GM12878 (cell line): Measurements from ENCODE around the gene HIVEP3. TPM values are rescaled to one million over a fixed set of nuclear protein-coding genes. Genes with fewer than 3 reads are reported as not detected.

Experiments used
- ATAC-seq: fragments of 200-7000 bp; cut with Tn5 transposase; 3 replicates; pipeline ENCODE4 v1.9.1; 2020; ENCODE audit warnings: mild to moderate bottlenecking, moderate library complexity
- BruUV-seq: library from RNA; stranded (reverse); fragments of 400-500 nt; replicated peaks from 2 replicates; lab custom pipeline; 2021; lab: Mats Ljungman, UMichigan
- CTCF ChIA-PET: fragments of 300-600 bp; sonication (Branson Sonifier 250); formaldehyde crosslinking; extraction: SDS; loops from one replicate; lab custom pipeline; 2021; ENCODE audit warnings: inconsistent platforms; lab: Yijun Ruan, JAX
- POLR2A ChIA-PET: fragments of 350-600 bp; formaldehyde crosslinking; extraction: SDS; loops from one replicate; lab custom pipeline; 2021; ENCODE audit warnings: inconsistent platforms; lab: Charles Lee
- RAD21 ChIA-PET: fragments of 300-600 bp; sonication (Branson Sonifier 250); formaldehyde crosslinking; loops from one replicate; lab custom pipeline; 2023; ENCODE audit warnings: antibody characterized with exemption; ENCODE audit not compliant: unreplicated experiment; lab: Charles Lee
- SMC1A ChIA-PET: fragments of 300-600 bp; sonication (Branson Sonifier 250); formaldehyde crosslinking; loops from one replicate; lab custom pipeline; 2023; ENCODE audit not compliant: unreplicated experiment, uncharacterized antibody; lab: Charles Lee
- DNase-seq: peaks from one replicate; pipeline ENCODE4 v3.0.0-alpha.2; 2011; ENCODE audit warnings: low read depth, low spot score
- FAIRE-seq: peaks from 3 replicates; lab custom pipeline; 2011; peaks lifted over from hg19 to GRCh38; lab: Jason Lieb, UNC
- H2AFZ ChIP-seq: 2 replicates; pipeline ENCODE4 v1.6.0; 2011; ENCODE audit warnings: low read depth, low read length, control low read depth; ENCODE audit not compliant: control insufficient read depth
- H3K27ac ChIP-seq: 2 replicates; pipeline ENCODE4 v1.5.1; 2011; ENCODE audit warnings: control low read depth; ENCODE audit not compliant: control insufficient read depth, insufficient read depth
- H3K27me3 ChIP-seq, 2 experiments: replicated peaks in 1 of 2; 2 replicates each; pipeline versions ENCODE4 v1.6.0 to v1.6.1; 2011; ENCODE audit warnings: low read length in 1 of 2; ENCODE audit not compliant: control insufficient read depth in 2 of 2, insufficient read depth in 2 of 2
- H3K36me3 ChIP-seq, 2 experiments: 2 replicates each; pipeline ENCODE4 v1.5.1; 2011; ENCODE audit warnings: low read length in 1 of 2; ENCODE audit not compliant: control insufficient read depth in 2 of 2, insufficient read depth in 2 of 2
- H3K4me1 ChIP-seq: 2 replicates; pipeline ENCODE4 v1.6.1; 2011; ENCODE audit warnings: mild to moderate bottlenecking, low read length, moderate library complexity, mixed read lengths; ENCODE audit not compliant: control insufficient read depth, insufficient read depth
- H3K4me2 ChIP-seq: 2 replicates; pipeline ENCODE4 v1.6.0; 2011; ENCODE audit warnings: control low read depth; ENCODE audit not compliant: control insufficient read depth, insufficient read depth
- H3K4me3 ChIP-seq: fragments of 200-600 bp; sonication (generic); 2 replicates; pipeline ENCODE4 v1.5.1; 2016
- H3K79me2 ChIP-seq: 2 replicates; pipeline ENCODE4 v1.6.0; 2011; ENCODE audit warnings: low read length; ENCODE audit not compliant: control insufficient read depth, insufficient read depth
- H3K9ac ChIP-seq: 2 replicates; pipeline ENCODE4 v1.8.0; 2011; ENCODE audit warnings: low read length, control low read depth, mixed read lengths; ENCODE audit not compliant: control insufficient read depth, insufficient read depth
- H3K9me3 ChIP-seq: replicated peaks from 3 replicates; pipeline ENCODE4 v1.5.1; 2011; ENCODE audit warnings: mild to moderate bottlenecking, low read length; ENCODE audit not compliant: control insufficient read depth, insufficient read depth
- H4K20me1 ChIP-seq: 2 replicates; pipeline ENCODE4 v1.6.0; 2011; ENCODE audit not compliant: control insufficient read depth, insufficient read depth
- JUNB ChIP-seq: IDR thresholded peaks from 2 replicates; pipeline ENCODE4 v1.6.1; 2016; ENCODE audit warnings: antibody characterized with exemption, mild to moderate bottlenecking
- NR2F1 ChIP-seq: fragments of 450-650 bp; conservative IDR thresholded peaks from 2 replicates; pipeline ENCODE4 v1.6.1; 2017; ENCODE audit warnings: mild to moderate bottlenecking
- USF1 ChIP-seq: IDR thresholded peaks from 2 replicates; pipeline ENCODE4 v1.6.1; 2011; ENCODE audit warnings: borderline replicate concordance, low read depth, mild to moderate bottlenecking, moderate library complexity, mixed read lengths, low read length; ENCODE audit not compliant: insufficient read depth; ENCODE audit errors: extremely low read length
- WGBS: methylation state at CpG from one replicate; pipeline ENCODE4 v1.1.6; 2016; ENCODE audit warnings: low lambda C conversion rate; ENCODE audit not compliant: insufficient replicate concordance, insufficient coverage; ENCODE audit errors: missing lambda C conversion rate; 5-methylcytosine and 5-hydroxymethylcytosine counted together
- in situ Hi-C: fragments of 300-500 bp; cut with MboI; formaldehyde crosslinking; loops from 9 replicates; pipeline ENCODE4 v1.14.3; 2018; ENCODE audit warnings: mixed read lengths
- intact Hi-C: fragments of 100-400 bp; cut with micrococcal nuclease; formaldehyde crosslinking; loops from one replicate; pipeline ENCODE4 v1.14.2; 2022; ENCODE audit not compliant: unreplicated experiment
- polyA plus RNA-seq, 11 experiments: library from polyadenylated mRNA; depleted of rRNA in 4 of 11; unstranded in 6 of 11; stranded (reverse) in 5 of 11; fragments of >200 nt; fragmentation: Nextera tagmentation in 4 of 11; fragmentation: Illumina TruSeq in 1 of 11; extraction: Ambion mirVana in 4 of 11; extraction: Trizol in 1 of 11; gene quantifications; 1 replicate in 1 of 11; 2 replicates in 10 of 11; pipeline versions ENCODE4 v1.2.1 to v1.2.3, GENCODE V29; 2011 to 2016; ENCODE audit warnings: inconsistent platforms in 2 of 11, missing spikeins in 2 of 11, low read depth in 1 of 11
- total RNA-seq, 4 experiments: library from RNA; depleted of rRNA in 3 of 4; stranded (reverse); fragments of >200 nt in 3 of 4; fragmentation: Illumina TruSeq in 1 of 4; extraction: Trizol in 1 of 4; gene quantifications; 2 replicates each; pipeline versions ENCODE4 v1.2.1 to v1.2.3, GENCODE V29; 2013 to 2021

The HIVEP3 gene
- total and polyA plus RNA-seq, 10 of the 15 experiments (the other 5 are each of a cell fraction or from before 2014, with no cell fraction given), result 1.8 to 13.6 (median 3.8) TPM

- TF ChIP-seq JUNB (no peak), NR2F1 (peak; percentile 50; the same call in 1 of the 2 replicates), USF1 (peak; percentile 58)
- no peak for FAIRE-seq
- H3K9ac ChIP-seq, result no peak overlapping the region
- in situ Hi-C loops, result no loop called here
- H3K4me2 ChIP-seq, result no peak overlapping the region
- H3K27me3 ChIP-seq, result no peaks in the 10 kb centered on the region
- H3K9me3 ChIP-seq, result no peaks in the 10 kb centered on the region; the same call in 2 of the 3 replicates
- 50% methylated on average over 6 of the region's 6 CpGs for WGBS
- POLR2A ChIA-PET, result interaction anchor here (0.6 to 2.0 kb wide), 6 partner anchors 13 to 806 kb away, joined by 3 to 8 read pairs (median 4); partner anchors contain the start of gene HIVEP3
- no peaks in the 10 kb centered on the region for H4K20me1 ChIP-seq
- peaks cover 26% of the 10 kb centered on the region for H3K4me1 ChIP-seq
- BruUV-seq, result no TSS peak
- CTCF ChIA-PET, result interaction anchor here (0.8 to 2.5 kb wide), 10 partner anchors 9 to 231 kb away, joined by 3 to 13 read pairs (median 4); no protein-coding TSS in a partner anchor
- no peak for DNase-seq
- intact Hi-C loops, result loop anchor here (5.0 to 10.0 kb wide), 4 partner anchors 49 to 233 kb away; no protein-coding TSS in a partner anchor
- H2AFZ ChIP-seq, result no peak overlapping the region
- H3K36me3 ChIP-seq, result no peaks in the 10 kb centered on the region
- RAD21 ChIA-PET, result interaction anchor here (0.7 to 1.6 kb wide), 8 partner anchors 13 to 84 kb away, joined by 3 to 10 read pairs (median 4); no protein-coding TSS in a partner anchor
- H3K27ac ChIP-seq, result no peak overlapping the region; the same call in 1 of the 2 replicates
- ATAC-seq, result no peak
- H3K79me2 ChIP-seq, result peaks cover 6% of the 10 kb centered on the region
- no peak overlapping the region for H3K4me3 ChIP-seq
- SMC1A ChIA-PET, result interaction anchor here (0.8 to 2.6 kb wide), 17 partner anchors 9 to 154 kb away, joined by 3 to 19 read pairs (median 4); partner anchors contain the start of gene HIVEP3
Observed at GRCh38 chr1:41958015-41958673, 39.4 kb upstream of the HIVEP3 start.
